Ishikawa (cell line): ENCODE results near the gene THOC7.

Experiments used
- CREB1 ChIP-seq: IDR thresholded peaks from 2 replicates; pipeline ENCODE4 v1.6.1; 2012; ENCODE audit warnings: low read depth
- FOXM1 ChIP-seq: IDR thresholded peaks from 2 replicates; pipeline ENCODE4 v1.6.1; 2012; ENCODE audit warnings: low read depth, borderline replicate concordance
- MAX ChIP-seq: IDR thresholded peaks from 2 replicates; pipeline ENCODE4 v1.6.1; 2012
- REST ChIP-seq: IDR thresholded peaks from 2 replicates; pipeline ENCODE4 v1.6.1; 2012; ENCODE audit warnings: low read depth, mild to moderate bottlenecking

GRCh38 chr3:63911509-63911872 is 47.9 kb upstream of the THOC7 start:
- no peak for TF ChIP-seq FOXM1
- TF ChIP-seq REST = no peak
- peak; percentile 78 for TF ChIP-seq MAX
- TF ChIP-seq CREB1 = no peak
